PFSK-1 (cell line): Measurements from ENCODE around the gene SMARCA4.

Experiments
- POLR2AphosphoS5 ChIP-seq: IDR thresholded peaks from 2 replicates; pipeline ENCODE4 v1.6.1; 2012; ENCODE audit warnings: low read depth, mild to moderate bottlenecking, control low read depth, low read length, moderate library complexity
- REST ChIP-seq, 2 experiments: IDR thresholded peaks; 2 replicates each; pipeline versions ENCODE4 v1.6.1 to v1.8.0; 2011 to 2012; ENCODE audit warnings: low read depth in 2 of 2, low read length in 2 of 2, control low read depth in 1 of 2, inconsistent platforms in 1 of 2, mild to moderate bottlenecking in 1 of 2, moderate library complexity in 1 of 2; ENCODE audit not compliant: insufficient read depth in 1 of 2
- SIN3A ChIP-seq: IDR thresholded peaks from 2 replicates; pipeline ENCODE4 v1.6.1; 2012; ENCODE audit warnings: mild to moderate bottlenecking, low read length, moderate library complexity, borderline replicate concordance; ENCODE audit not compliant: insufficient read depth
- TAF1 ChIP-seq: IDR thresholded peaks from 2 replicates; pipeline ENCODE4 v1.6.1; 2012; ENCODE audit warnings: low read length, control low read depth, borderline replicate concordance; ENCODE audit not compliant: insufficient read depth

- TF ChIP-seq POLR2AphosphoS5 (no peak), SIN3A (no peak), REST (IDR thresholded peaks at IDR 0.05; ENCODE audit: insufficient read depth in 1 of 2, low read depth in 2 of 2, low read length in 2 of 2) (no peak), TAF1 (no peak)
Measured at GRCh38 chr19:11034449-11035213, 73.8 kb downstream of the SMARCA4 start.
